NCI-H774 (cell line): ENCODE results near the gene FAM177B.
A peak's percentile ranks its signal among the peaks of the same experiment; 100 is the strongest.
"Not testable (repeated sequence)": the region's sequence is repeated elsewhere in the genome, so short reads cannot be mapped to it uniquely, and the experiment has no call there.

Experiments used
- DNase-seq: peaks from one replicate; lab custom pipeline; 2025; lab: John Stamatoyannopoulos, UW

FAM177B gene

GRCh38 chr1:222739929-222740328 is 2.9 kb downstream of the FAM177B start:
- DNase-seq, result no peak

GRCh38 chr1:222741630-222742457 is 4.8 kb downstream of the FAM177B start:
- DNase-seq, result not testable (repeated sequence)

- DNase-seq, result no peak
Observed at GRCh38 chr1:222749927-222750326, 12.9 kb downstream of the FAM177B start.

GRCh38 chr1:222750651-222751050 is 13.6 kb downstream of the FAM177B start:
- no peak for DNase-seq

GRCh38 chr1:222751255-222751654 is 14.3 kb downstream of the FAM177B start:
- DNase-seq, result no peak

GRCh38 chr1:222754366-222755139 is 17.6 kb downstream of the FAM177B start:
- no peak for DNase-seq

- DNase-seq, result no peak
Observed at GRCh38 chr1:222757646-222758268, 20.8 kb downstream of the FAM177B start.

- DNase-seq, result no peak
Observed at GRCh38 chr1:222759451-222760035, 22.5 kb downstream of the FAM177B start.

- no peak for DNase-seq
Observed at GRCh38 chr1:222761083-222761482, 24.1 kb downstream of the FAM177B start.

- not testable (repeated sequence) for DNase-seq
Observed at GRCh38 chr1:222762178-222762577, 25.2 kb downstream of the FAM177B start.

- no peak for DNase-seq
Observed at GRCh38 chr1:222767152-222767571, 30.2 kb downstream of the FAM177B start.

GRCh38 chr1:222768592-222768991 is 31.6 kb downstream of the FAM177B start:
- DNase-seq, result no peak

- DNase-seq, result no peak
Observed at GRCh38 chr1:222769181-222769580, 32.2 kb downstream of the FAM177B start.

- DNase-seq, result no peak
Observed at GRCh38 chr1:222769971-222770620, 33.1 kb downstream of the FAM177B start.

- no peak for DNase-seq
Observed at GRCh38 chr1:222772996-222773379, 36.0 kb downstream of the FAM177B start.

GRCh38 chr1:222777463-222777862 is 40.5 kb downstream of the FAM177B start:
- peak; percentile 47 for DNase-seq

- peak; percentile 53 for DNase-seq
Observed at GRCh38 chr1:222777977-222778376, 41.0 kb downstream of the FAM177B start.

GRCh38 chr1:222781251-222781650 is 44.2 kb downstream of the FAM177B start:
- no peak for DNase-seq

- no peak for DNase-seq
Observed at GRCh38 chr1:222783051-222783450, 46.0 kb downstream of the FAM177B start.

- DNase-seq, result no peak
Observed at GRCh38 chr1:222784371-222784770, 47.4 kb downstream of the FAM177B start.

GRCh38 chr1:222784916-222785315 is 47.9 kb downstream of the FAM177B start:
- no peak for DNase-seq

GRCh38 chr1:222785529-222785928 is 48.5 kb downstream of the FAM177B start:
- DNase-seq, result no peak
